Mesendoderm (in vitro differentiated cells): Measurements from ENCODE around the gene LPIN2.

ENCODE experiments used
- DNase-seq: peaks from one replicate; pipeline ENCODE4 v3.0.0; 2013
- H2AK5ac ChIP-seq: 2 replicates; pipeline ENCODE4 v1.6.1; 2013; ENCODE audit warnings: low read length, inconsistent platforms
- H2BK120ac ChIP-seq: 2 replicates; pipeline ENCODE4 v1.6.1; 2013; ENCODE audit warnings: low read depth, mild to moderate bottlenecking, low read length, moderate library complexity, mixed read lengths
- H2BK15ac ChIP-seq: replicated peaks from 2 replicates; pipeline ENCODE4 v1.6.1; 2013; ENCODE audit warnings: low read depth, mild to moderate bottlenecking, moderate library complexity
- H2BK5ac ChIP-seq: 2 replicates; pipeline ENCODE4 v1.6.1; 2013; ENCODE audit warnings: low read length, inconsistent platforms
- H3K18ac ChIP-seq: 2 replicates; pipeline ENCODE4 v1.6.1; 2013; ENCODE audit warnings: mild to moderate bottlenecking, low read length, mixed read lengths
- H3K23ac ChIP-seq: one replicate; pipeline ENCODE4 v1.6.1; 2013; ENCODE audit warnings: low read length
- H3K27ac ChIP-seq: 2 replicates; pipeline ENCODE4 v1.5.1; 2013; ENCODE audit warnings: low read depth, mild to moderate bottlenecking, inconsistent platforms, low read length, moderate library complexity
- H3K27me3 ChIP-seq: 2 replicates; pipeline ENCODE4 v1.6.1; 2013; ENCODE audit warnings: low read length, control low read depth, mild to moderate bottlenecking, inconsistent platforms; ENCODE audit not compliant: insufficient read depth, poor library complexity
- H3K36me3 ChIP-seq: 2 replicates; pipeline ENCODE4 v1.6.1; 2013; ENCODE audit warnings: low read length, inconsistent platforms; ENCODE audit not compliant: control insufficient read depth, insufficient read depth
- H3K4ac ChIP-seq: one replicate; pipeline ENCODE4 v1.6.1; 2013; ENCODE audit warnings: low read depth, mild to moderate bottlenecking, low read length, moderate library complexity
- H3K4me1 ChIP-seq: 2 replicates; pipeline ENCODE4 v1.6.1; 2013; ENCODE audit warnings: low read depth, low read length, inconsistent platforms; ENCODE audit not compliant: control insufficient read depth
- H3K4me2 ChIP-seq: 2 replicates; pipeline ENCODE4 v1.6.1; 2013; ENCODE audit warnings: low read length
- H3K4me3 ChIP-seq: 2 replicates; pipeline ENCODE4 v1.5.1; 2013; ENCODE audit warnings: mild to moderate bottlenecking, low read length
- H3K56ac ChIP-seq: one replicate; pipeline ENCODE4 v1.6.1; 2013; ENCODE audit warnings: low read length
- H3K79me1 ChIP-seq: 2 replicates; pipeline ENCODE4 v1.6.1; 2013; ENCODE audit warnings: low read length, inconsistent platforms
- H3K79me2 ChIP-seq: 2 replicates; pipeline ENCODE4 v1.6.1; 2013; ENCODE audit warnings: mild to moderate bottlenecking, low read length; ENCODE audit not compliant: control insufficient read depth, insufficient read depth
- H3K9ac ChIP-seq: 2 replicates; pipeline ENCODE4 v1.6.1; 2013; ENCODE audit warnings: low read length, inconsistent platforms
- H4K5ac ChIP-seq: one replicate; pipeline ENCODE4 v1.6.1; 2013; ENCODE audit warnings: low read length
- H4K8ac ChIP-seq: one replicate; pipeline ENCODE4 v1.6.1; 2013; ENCODE audit warnings: low read depth, mild to moderate bottlenecking, control low read depth, low read length, moderate library complexity
- WGBS: extraction: QIAGEN DNeasy Blood & Tissue Kit; methylation state at CpG from one replicate; pipeline ENCODE4 v1.1.7; 2013; ENCODE audit warnings: low lambda C conversion rate, missing lambda C conversion rate; ENCODE audit not compliant: insufficient coverage; ENCODE audit errors: extremely low coverage; 5-methylcytosine and 5-hydroxymethylcytosine counted together

Gene LPIN2

DNA sequence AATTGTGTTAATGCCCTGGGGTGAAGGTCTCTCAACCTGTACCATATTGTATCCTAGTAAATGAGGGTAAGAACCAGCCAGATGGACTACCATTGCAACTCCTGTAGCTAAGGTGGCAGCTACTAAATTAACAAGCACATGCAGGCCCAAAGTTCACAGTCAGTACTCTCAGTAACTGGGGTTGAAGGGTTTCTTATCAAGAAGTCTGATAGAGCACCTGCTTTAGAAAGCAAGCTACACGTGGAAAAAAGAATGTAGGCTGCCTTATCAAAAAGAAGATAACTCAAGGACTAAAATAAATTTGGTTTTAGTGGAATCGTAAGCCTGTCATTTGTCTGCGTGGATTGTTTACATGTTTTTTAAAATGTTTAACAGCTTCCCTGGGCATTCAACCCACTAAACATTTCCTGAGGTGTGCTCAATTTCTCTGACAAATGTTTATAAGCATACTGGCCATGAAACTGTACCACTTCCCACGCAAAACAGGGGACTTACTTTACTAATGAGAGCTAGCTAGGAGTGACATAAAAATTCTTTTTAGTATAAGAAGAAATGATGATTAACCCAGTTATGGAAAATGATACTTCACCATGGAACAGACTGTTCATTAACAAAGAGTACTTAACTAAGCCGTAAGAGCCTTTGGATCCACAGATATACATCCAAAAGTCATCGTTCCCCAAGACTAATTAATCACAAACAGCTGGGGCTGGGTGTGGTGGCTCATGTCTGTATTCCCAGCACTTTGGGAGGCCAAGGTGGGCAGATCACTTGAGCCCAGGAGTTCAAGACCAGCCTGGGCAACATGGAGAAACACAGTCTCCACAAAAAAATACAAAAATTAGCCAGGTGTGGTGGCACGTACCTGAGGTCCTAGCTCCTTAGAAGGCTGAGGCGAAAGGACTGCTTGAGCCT lies 36.5 kb downstream of the LPIN2 start:
- no peak overlapping the region for H3K18ac ChIP-seq
- no peak for DNase-seq

DNA sequence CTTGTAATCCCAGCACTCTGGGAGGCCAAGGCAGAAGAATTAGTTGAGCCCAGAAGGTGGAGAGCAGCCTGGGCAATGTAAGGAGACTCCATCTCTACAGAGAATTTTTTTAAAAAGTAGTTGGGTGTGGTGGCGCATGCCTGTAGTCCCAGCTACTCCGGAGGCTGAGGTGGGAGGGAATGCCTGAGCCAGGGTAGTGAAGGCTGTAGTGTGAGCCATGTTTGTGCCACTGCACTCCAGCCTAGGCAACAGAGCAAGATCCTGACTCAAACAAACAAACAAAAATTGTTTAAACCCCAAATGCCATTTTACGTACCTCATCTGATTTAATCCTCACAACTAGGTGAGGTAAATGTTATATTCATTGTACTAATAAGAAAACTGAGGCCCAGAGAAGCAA lies 38.2 kb downstream of the LPIN2 start:
- Histone ChIP-seq H3K4me2 (no peak overlapping the region), H4K8ac (no peak overlapping the region), H3K4ac (no peak overlapping the region), H3K79me2 (peaks cover 4% of the 10 kb centered on the region), H4K5ac (no peak overlapping the region), H3K27me3 (no peaks in the 10 kb centered on the region), H3K36me3 (no peaks in the 10 kb centered on the region), H2BK15ac (no peak overlapping the region), H3K23ac (no peak overlapping the region), H3K27ac (no peak overlapping the region), H3K4me3 (no peak overlapping the region), H3K56ac (no peak overlapping the region), H3K79me1 (peaks cover 3% of the 10 kb centered on the region), H3K18ac (no peak overlapping the region), H2BK120ac (no peak overlapping the region), H3K4me1 (no peaks in the 10 kb centered on the region), H3K9ac (no peak overlapping the region), H2AK5ac (no peak overlapping the region), H2BK5ac (no peak overlapping the region)
- WGBS, result no CpG with 5 or more reads among the region's 3 CpGs
- no peak for DNase-seq

More for the DNA sequence above, 36.5 kb downstream of the LPIN2 start:
- H3K27me3 ChIP-seq, result no peaks in the 10 kb centered on the region
- H2BK15ac ChIP-seq, result no peak overlapping the region
- H3K23ac ChIP-seq, result no peak overlapping the region
- no peak overlapping the region for H2BK5ac ChIP-seq
- H3K79me1 ChIP-seq, result peaks cover 6% of the 10 kb centered on the region
- H3K4me3 ChIP-seq, result no peak overlapping the region
- no peak overlapping the region for H3K4ac ChIP-seq
- no peak overlapping the region for H3K4me2 ChIP-seq
- no peak overlapping the region for H2AK5ac ChIP-seq
- H3K79me2 ChIP-seq, result peaks cover 4% of the 10 kb centered on the region
- H3K27ac ChIP-seq, result no peak overlapping the region
- H3K9ac ChIP-seq, result no peak overlapping the region
- no CpG with 5 or more reads among the region's 8 CpGs for WGBS
- H4K5ac ChIP-seq, result no peak overlapping the region
- H3K36me3 ChIP-seq, result no peaks in the 10 kb centered on the region
- H3K56ac ChIP-seq, result no peak overlapping the region
- no peak overlapping the region for H2BK120ac ChIP-seq
- no peak overlapping the region for H4K8ac ChIP-seq
- H3K4me1 ChIP-seq, result no peaks in the 10 kb centered on the region

DNA sequence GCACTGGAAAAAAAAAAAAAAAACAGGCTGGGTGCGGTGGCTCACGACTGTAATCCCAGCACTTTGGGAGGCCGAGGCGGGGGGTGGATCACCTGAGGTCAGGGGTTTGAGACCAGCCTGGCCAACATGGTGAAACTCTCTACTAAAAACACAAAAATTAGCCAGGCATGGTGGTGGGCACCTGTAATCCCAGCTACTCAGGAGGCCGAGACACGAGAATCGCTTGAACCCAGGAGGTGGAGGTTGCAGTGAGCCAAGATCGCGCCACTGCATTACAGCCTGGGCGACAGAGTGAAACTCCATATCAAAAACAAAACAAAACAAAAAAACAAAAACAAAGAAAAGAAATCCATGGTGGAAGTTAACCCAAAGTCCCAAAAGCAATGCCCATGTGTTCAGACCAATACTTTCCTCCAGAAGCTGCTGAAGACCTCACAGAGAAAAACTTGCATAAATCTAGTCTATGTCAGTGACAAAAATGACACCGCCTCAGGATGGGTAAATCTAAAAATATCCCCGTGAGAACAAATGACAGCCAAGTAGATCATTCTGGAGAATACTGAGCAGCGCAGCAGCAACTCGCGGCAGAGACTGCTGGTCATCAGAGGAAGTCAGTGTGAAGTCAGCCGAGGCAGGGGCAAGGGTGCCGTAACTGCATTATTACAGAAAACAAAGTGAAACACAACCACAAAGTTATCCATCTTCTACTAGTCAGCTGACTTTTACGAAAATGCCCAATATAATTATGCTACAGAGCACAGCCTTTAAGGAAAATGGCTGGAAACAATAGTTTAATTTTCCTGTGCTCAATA lies 41.0 kb downstream of the LPIN2 start:
- Histone ChIP-seq H3K4me3 (no peak overlapping the region), H3K79me1 (peaks cover 3% of the 10 kb centered on the region), H3K4me2 (no peak overlapping the region), H4K5ac (no peak overlapping the region), H2AK5ac (no peak overlapping the region), H3K27me3 (no peaks in the 10 kb centered on the region), H3K27ac (no peak overlapping the region), H3K18ac (no peak overlapping the region), H3K36me3 (no peaks in the 10 kb centered on the region), H3K4me1 (no peaks in the 10 kb centered on the region), H3K4ac (no peak overlapping the region), H3K23ac (no peak overlapping the region), H3K56ac (no peak overlapping the region), H2BK5ac (no peak overlapping the region), H4K8ac (no peak overlapping the region), H2BK120ac (no peak overlapping the region), H2BK15ac (no peak overlapping the region), H3K79me2 (peaks cover 2% of the 10 kb centered on the region), H3K9ac (no peak overlapping the region)
- no CpG with 5 or more reads among the region's 18 CpGs for WGBS
- DNase-seq, result no peak

DNA sequence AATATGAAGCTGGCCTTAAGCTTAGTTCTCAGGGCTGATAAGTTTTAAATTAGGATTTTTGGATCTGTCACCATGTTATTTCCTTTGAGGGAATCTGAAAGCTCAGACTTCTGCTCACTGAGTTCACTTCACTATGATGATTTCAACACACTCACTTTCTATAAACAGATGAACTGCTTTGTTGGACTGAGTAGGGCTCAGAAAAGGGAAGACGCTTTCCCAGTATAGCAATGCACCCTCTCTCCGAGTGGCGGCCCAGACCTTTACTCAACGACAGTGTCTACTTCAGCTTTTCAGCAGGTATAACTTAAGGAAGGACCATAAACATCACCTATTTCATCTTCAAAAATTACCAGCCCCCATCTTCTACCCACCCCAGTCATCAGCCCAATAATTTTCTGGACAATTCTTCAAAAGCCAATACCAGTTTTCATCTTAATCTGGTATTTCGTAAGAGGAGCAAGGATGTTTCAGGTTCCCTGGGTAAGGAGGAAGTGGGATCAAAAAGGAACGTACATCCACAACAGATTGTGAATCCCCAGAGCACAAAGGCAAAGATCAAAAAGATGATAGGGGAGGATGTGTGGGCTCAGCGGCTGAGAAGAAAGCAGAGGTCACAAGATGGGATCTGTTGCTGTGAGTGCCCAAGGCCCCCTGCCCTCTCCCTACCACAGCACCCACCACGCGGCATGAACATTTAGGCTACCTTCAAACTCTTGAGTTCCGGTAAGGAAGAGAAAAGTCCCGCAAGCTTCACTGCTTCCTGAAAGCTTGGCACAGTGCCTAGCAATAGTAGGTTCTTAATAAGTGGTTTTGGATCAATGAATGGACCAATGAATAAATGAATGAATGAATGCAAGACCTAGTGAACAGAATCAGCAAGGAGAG lies 41.9 kb downstream of the LPIN2 start:
- no peak overlapping the region for H3K9ac ChIP-seq
- H3K4me2 ChIP-seq, result no peak overlapping the region
- no peak for DNase-seq
- H3K56ac ChIP-seq, result no peak overlapping the region
- no peak overlapping the region for H4K5ac ChIP-seq
- no peak overlapping the region for H2BK15ac ChIP-seq
- H2BK5ac ChIP-seq, result no peak overlapping the region
- H3K27ac ChIP-seq, result no peak overlapping the region
- no peak overlapping the region for H2BK120ac ChIP-seq
- H3K36me3 ChIP-seq, result no peaks in the 10 kb centered on the region
- no peak overlapping the region for H3K4ac ChIP-seq
- no CpG with 5 or more reads among the region's 11 CpGs for WGBS
- H3K4me3 ChIP-seq, result no peak overlapping the region
- H3K18ac ChIP-seq, result no peak overlapping the region
- peaks cover 2% of the 10 kb centered on the region for H3K79me2 ChIP-seq
- peaks cover 1% of the 10 kb centered on the region for H3K79me1 ChIP-seq
- H3K27me3 ChIP-seq, result no peaks in the 10 kb centered on the region
- no peak overlapping the region for H3K23ac ChIP-seq
- no peak overlapping the region for H4K8ac ChIP-seq
- no peaks in the 10 kb centered on the region for H3K4me1 ChIP-seq
- no peak overlapping the region for H2AK5ac ChIP-seq

- Histone ChIP-seq H3K4ac (no peak overlapping the region), H2BK15ac (no peak overlapping the region), H3K4me1 (no peaks in the 10 kb centered on the region), H3K4me2 (no peak overlapping the region), H3K4me3 (no peak overlapping the region), H4K5ac (no peak overlapping the region), H2AK5ac (no peak overlapping the region), H4K8ac (no peak overlapping the region), H3K9ac (no peak overlapping the region), H2BK5ac (no peak overlapping the region), H3K79me1 (peaks cover 1% of the 10 kb centered on the region), H3K18ac (no peak overlapping the region), H3K79me2 (peaks cover 2% of the 10 kb centered on the region), H3K56ac (no peak overlapping the region), H3K23ac (peak overlapping the region; percentile 20), H3K27ac (no peak overlapping the region), H3K27me3 (no peaks in the 10 kb centered on the region), H2BK120ac (no peak overlapping the region), H3K36me3 (no peaks in the 10 kb centered on the region)
- no peak for DNase-seq
- no CpG with 5 or more reads among the region's 3 CpGs for WGBS
Observed at GRCh38 chr18:2970344-2970743, 42.6 kb downstream of the LPIN2 start.
